Osteoblast (primary cell): ENCODE data around the gene TCP10L. TPM values are rescaled to one million over a fixed set of nuclear protein-coding genes. Genes with fewer than 3 reads are reported as not detected.

Experiments used
- DNase-seq: peaks from one replicate; pipeline ENCODE4 v3.0.0; 2011; ENCODE audit warnings: low spot score, mixed read lengths; ENCODE audit not compliant: insufficient read length; ENCODE audit errors: missing footprints
- H2AFZ ChIP-seq: 2 replicates; pipeline ENCODE4 v1.6.0; 2011; ENCODE audit warnings: mild to moderate bottlenecking, low read length
- H3K27ac ChIP-seq: 2 replicates; pipeline ENCODE4 v1.5.1; 2011; ENCODE audit warnings: mild to moderate bottlenecking, low read depth, low read length, moderate library complexity
- H3K27me3 ChIP-seq: 2 replicates; pipeline ENCODE4 v1.6.0; 2012; ENCODE audit warnings: mild to moderate bottlenecking, control low read depth, inconsistent platforms, low read length, moderate library complexity; ENCODE audit not compliant: insufficient read depth
- H3K36me3 ChIP-seq: 2 replicates; pipeline ENCODE4 v1.5.1; 2011; ENCODE audit warnings: mild to moderate bottlenecking, low read length, control low read depth, moderate library complexity; ENCODE audit not compliant: insufficient read depth
- H3K4me1 ChIP-seq: 2 replicates; pipeline ENCODE4 v1.5.1; 2011; ENCODE audit warnings: mild to moderate bottlenecking, low read length, control low read depth, moderate library complexity; ENCODE audit not compliant: insufficient read depth
- H3K4me2 ChIP-seq: 2 replicates; pipeline ENCODE4 v1.6.0; 2011; ENCODE audit warnings: mild to moderate bottlenecking, low read length; ENCODE audit not compliant: insufficient read depth
- H3K4me3 ChIP-seq: fragments of 200-600 bp; sonication (generic); 3 replicates; pipeline ENCODE4 v1.5.1; 2012; ENCODE audit warnings: mild to moderate bottlenecking, low read length, inconsistent platforms; ENCODE audit not compliant: insufficient read depth
- H3K79me2 ChIP-seq: 2 replicates; pipeline ENCODE4 v1.6.0; 2012; ENCODE audit warnings: mild to moderate bottlenecking, low read length, control low read depth, inconsistent platforms; ENCODE audit not compliant: insufficient read depth
- H3K9me3 ChIP-seq: 2 replicates; pipeline ENCODE4 v1.5.1; 2011; ENCODE audit warnings: low read depth, low read length, control low read depth
- H4K20me1 ChIP-seq: 2 replicates; pipeline ENCODE4 v1.6.0; 2012; ENCODE audit warnings: mild to moderate bottlenecking, low read length, control low read depth; ENCODE audit not compliant: insufficient read depth
- CTCF ChIP-seq: IDR thresholded peaks from 2 replicates; pipeline ENCODE4 v1.5.1; 2011; ENCODE audit warnings: mild to moderate bottlenecking, low read depth, low read length, moderate library complexity; ENCODE audit errors: extremely low read depth
- total RNA-seq: library from RNA; depleted of rRNA; stranded (reverse); fragments of >200 nt; gene quantifications from 2 replicates; pipeline ENCODE4 v1.2.3, GENCODE V29; 2012

TCP10L gene
- total RNA-seq, 1 donor, result 0.72 TPM

DNA sequence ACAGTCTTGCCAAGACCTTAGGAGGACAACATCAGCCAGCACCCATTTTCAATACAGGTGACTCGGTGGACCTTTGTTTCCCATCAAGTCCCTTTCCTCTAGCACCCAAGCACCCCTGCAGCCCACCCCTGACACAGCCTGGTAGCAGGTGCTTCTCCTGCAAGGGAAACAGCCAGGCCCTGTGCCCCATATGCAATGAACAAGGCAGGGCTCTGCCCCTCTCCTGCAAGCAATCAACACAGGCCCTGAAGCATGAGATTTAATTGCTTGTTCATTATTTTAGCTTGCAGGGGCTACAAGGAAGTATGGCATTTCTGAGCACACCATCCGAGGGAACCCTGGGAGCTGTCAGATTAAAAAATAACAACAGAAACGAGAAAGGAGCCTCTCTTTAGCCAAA lies 35.4 kb downstream of the TCP10L start:
- H3K79me2 ChIP-seq, result no peaks in the 10 kb centered on the region
- peaks cover 7% of the 10 kb centered on the region for H3K4me1 ChIP-seq
- no peak for TF ChIP-seq CTCF
- H4K20me1 ChIP-seq, result no peaks in the 10 kb centered on the region
- no peak overlapping the region for H3K4me3 ChIP-seq
- no peak overlapping the region for H3K27ac ChIP-seq
- H3K9me3 ChIP-seq, result no peaks in the 10 kb centered on the region
- no peak overlapping the region for H2AFZ ChIP-seq
- DNase-seq, result no peak
- no peaks in the 10 kb centered on the region for H3K27me3 ChIP-seq
- no peak overlapping the region for H3K4me2 ChIP-seq
- H3K36me3 ChIP-seq, result no peaks in the 10 kb centered on the region

DNA sequence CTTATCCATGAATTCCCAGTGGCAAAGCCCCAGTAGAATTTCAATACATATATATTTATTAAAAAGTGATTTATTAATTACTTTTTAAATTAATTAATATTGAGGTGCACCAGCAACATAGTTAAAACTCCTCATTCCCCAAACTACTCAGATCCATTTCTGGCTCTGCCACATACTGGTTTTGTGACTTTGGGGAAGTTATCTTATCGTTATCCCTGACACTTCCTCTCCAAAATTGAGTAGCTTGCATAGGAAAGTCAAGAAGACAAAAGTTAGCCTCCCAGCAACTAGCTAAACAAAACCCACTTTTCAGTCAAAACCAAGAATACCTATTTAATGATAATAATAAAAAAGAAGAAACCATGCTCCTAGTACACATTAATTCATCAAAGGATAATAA lies 35.9 kb downstream of the TCP10L start:
- Histone ChIP-seq H3K4me3 (no peak overlapping the region), H3K27ac (no peak overlapping the region), H3K9me3 (no peaks in the 10 kb centered on the region), H4K20me1 (no peaks in the 10 kb centered on the region), H3K27me3 (no peaks in the 10 kb centered on the region), H3K4me2 (no peak overlapping the region), H2AFZ (no peak overlapping the region), H3K36me3 (no peaks in the 10 kb centered on the region), H3K4me1 (peaks cover 7% of the 10 kb centered on the region), H3K79me2 (no peaks in the 10 kb centered on the region)
- no peak for TF ChIP-seq CTCF
- no peak for DNase-seq

DNA sequence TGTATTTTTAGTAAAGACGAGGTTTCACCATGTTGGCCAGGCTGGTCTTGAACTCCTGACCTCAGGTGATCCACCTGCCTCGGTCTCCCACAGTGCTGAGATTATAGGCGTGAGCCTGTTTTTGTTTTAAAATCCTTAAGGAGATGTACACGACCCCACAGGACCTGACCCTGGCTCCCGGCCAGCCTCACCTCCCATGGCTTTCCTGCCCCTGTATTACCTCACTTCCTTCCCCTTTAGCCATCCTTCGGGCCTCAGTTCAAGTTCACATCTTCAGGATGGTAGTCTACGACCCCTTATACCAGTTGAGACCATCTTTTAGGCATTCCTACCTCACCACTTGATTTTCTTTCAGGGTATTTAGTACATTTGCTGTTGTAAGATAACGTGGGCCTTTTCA lies 36.3 kb downstream of the TCP10L start:
- H3K27ac ChIP-seq, result no peak overlapping the region
- no peak overlapping the region for H3K4me3 ChIP-seq
- no peak for DNase-seq
- no peak for TF ChIP-seq CTCF
- no peak overlapping the region for H2AFZ ChIP-seq
- peaks cover 7% of the 10 kb centered on the region for H3K4me1 ChIP-seq
- H3K36me3 ChIP-seq, result no peaks in the 10 kb centered on the region
- H3K27me3 ChIP-seq, result no peaks in the 10 kb centered on the region
- no peaks in the 10 kb centered on the region for H3K79me2 ChIP-seq
- no peaks in the 10 kb centered on the region for H3K9me3 ChIP-seq
- no peak overlapping the region for H3K4me2 ChIP-seq
- no peaks in the 10 kb centered on the region for H4K20me1 ChIP-seq

DNA sequence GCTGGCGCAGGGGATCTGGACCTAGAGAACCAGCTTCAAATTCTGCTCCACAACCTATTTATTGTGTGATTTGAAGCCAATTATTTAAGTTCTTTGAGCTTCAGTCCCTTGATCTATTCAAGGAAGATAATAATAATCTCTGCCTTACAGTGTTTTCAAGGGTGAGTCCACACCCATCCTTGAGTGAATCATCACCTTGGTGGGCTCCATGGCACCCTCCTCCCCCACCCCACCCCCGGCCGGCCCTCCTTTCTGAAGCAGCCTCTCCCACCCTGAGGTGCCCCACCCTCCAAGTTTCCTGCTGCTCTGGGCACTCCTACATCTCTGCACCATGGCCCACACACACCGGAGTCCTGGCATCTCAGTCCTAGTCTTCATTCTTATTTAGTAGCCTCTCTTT lies 38.3 kb downstream of the TCP10L start:
- H3K9me3 ChIP-seq, result no peaks in the 10 kb centered on the region

More for the DNA sequence above, 38.3 kb downstream of the TCP10L start:
- peaks cover 3% of the 10 kb centered on the region for H3K4me1 ChIP-seq
- H3K27me3 ChIP-seq, result no peaks in the 10 kb centered on the region
- no peak overlapping the region for H3K4me2 ChIP-seq
- no peak overlapping the region for H3K4me3 ChIP-seq
- H4K20me1 ChIP-seq, result no peaks in the 10 kb centered on the region
- no peak for DNase-seq
- no peaks in the 10 kb centered on the region for H3K79me2 ChIP-seq
- H3K27ac ChIP-seq, result no peak overlapping the region
- TF ChIP-seq CTCF, result no peak
- no peak overlapping the region for H2AFZ ChIP-seq
- no peaks in the 10 kb centered on the region for H3K36me3 ChIP-seq
